HG03378 (cell line): Measurements from ENCODE around the gene CACNA2D2.
"Not testable (repeated sequence)": the region's sequence is repeated elsewhere in the genome, so short reads cannot be mapped to it uniquely, and the experiment has no call there.

Experiments
- ATAC-seq: cut with Tn5 transposase; IDR thresholded peaks from one replicate; pipeline ENCODE4 v1.9.1; 2021; ENCODE audit warnings: mild to moderate bottlenecking, moderate library complexity; ENCODE audit not compliant: unreplicated experiment

CACNA2D2 gene

DNA sequence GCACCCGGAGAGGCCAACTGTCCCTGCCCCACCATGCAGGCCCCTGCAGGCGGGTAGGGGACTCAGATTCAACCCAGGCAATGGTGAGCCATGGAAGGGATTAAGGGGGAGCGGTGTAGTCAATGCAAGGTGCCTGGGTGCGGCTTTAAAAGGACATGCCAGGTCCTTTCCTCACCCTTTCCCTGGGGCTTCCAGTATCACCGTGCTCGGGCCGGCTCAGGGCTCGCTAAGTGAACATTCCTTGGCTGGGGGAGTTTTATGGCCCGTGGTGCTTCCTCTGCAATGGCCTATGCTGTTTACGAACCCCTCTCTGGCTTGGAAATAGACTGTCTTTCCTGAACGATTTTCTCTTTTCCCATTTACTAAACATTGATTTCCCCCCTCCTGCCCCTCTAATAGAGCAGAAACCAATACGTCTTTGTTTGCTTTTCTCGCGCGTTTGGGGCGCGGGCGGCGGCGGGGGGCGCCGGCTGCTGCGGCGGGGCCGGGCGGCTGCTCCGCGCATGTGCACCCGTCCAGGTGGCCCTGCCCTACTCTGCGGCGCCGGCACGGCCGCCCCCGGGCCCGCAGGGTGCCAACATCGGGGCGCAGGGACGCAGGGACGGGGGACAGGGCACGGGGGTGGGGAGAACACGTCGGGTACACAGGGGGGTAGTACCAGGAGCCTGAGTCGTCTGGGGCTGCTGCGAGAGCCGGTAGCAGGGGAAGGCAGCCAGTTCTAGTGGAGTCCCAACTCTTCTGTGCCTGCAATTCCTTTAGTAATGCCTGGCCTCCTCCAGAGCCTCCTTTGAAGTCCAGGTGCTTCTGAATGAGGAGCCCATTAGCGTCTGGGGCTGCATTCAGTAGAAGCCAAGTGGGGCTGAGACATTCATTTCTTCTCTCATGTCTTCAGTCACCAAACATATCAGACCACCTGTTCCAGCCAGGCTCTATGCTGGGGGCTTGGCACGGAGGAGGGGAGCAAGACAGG lies 26.9 kb upstream of the CACNA2D2 start:
- ATAC-seq, result no peak

DNA sequence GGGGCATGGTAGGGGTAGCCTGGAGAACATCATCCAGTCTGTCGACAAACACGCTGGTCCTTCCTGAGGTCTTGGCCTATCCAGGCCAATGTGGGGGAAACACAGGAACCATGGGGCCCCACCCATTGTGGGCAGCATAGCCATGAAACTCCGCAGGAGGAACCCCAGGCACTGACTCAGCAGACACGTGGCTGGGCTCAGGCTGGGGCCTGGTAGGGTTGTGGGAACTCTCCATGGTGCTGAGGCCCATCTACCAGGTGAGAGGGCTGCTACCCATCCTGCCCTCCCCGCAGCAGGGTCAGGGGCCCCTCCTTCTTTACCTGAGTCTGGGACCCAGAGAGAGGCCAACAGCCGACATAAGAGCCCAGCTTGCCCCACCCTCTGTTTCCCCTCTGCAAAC lies 22.6 kb upstream of the CACNA2D2 start:
- no peak for ATAC-seq

DNA sequence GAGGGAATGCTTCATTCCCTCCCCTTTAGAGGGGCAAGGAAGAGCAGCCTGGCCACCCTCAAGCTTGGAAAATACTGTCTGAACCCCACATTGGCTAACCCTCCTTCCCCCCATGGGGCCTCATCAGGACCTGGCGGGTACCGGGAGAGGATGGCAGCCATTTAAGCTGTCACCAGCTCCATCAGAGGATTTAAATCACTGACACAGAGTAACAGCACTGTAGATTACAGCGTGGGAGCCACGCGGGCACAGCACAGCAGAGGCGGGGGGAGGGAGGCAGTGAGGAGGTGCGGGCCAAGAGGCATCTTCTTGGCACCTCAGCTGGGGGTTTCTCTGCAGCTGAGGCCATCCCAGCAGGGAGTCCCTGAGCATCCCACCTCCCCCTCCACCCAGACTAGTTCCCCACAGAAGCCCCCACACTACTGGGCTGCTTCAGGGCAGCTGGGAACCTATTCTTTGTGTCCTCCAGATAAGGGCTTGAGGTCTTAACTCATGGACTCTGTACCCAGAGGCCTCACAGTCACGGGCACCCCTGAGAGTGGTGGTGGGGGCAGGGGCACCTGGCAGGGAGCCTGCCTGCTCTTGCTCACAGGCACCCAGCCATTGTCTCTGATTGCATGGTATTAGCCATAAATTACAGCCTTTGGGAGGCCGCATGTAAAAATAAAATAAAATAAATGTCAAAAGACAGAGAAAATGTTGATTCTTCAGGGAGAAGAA lies 21.9 kb upstream of the CACNA2D2 start:
- ATAC-seq, result no peak

DNA sequence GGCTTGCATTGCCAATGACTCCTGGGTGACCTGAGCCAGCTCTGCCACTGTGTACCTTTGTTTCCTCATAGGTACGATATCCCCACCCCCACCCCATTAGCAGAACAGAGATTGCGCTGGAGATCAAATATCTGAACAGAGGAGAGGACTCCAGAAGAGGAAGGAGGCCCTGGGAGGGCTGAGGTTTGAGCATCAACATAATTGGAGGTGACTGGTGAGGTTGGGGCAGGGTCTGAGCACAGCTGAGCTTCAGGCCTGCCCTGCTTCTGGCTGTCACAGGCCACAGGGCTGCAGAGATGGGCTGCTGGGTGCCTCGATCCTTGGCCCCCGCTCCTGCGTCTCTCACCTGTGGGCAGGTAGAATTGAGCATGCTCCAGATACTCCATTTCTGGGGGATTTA lies 21.3 kb upstream of the CACNA2D2 start:
- no peak for ATAC-seq

DNA sequence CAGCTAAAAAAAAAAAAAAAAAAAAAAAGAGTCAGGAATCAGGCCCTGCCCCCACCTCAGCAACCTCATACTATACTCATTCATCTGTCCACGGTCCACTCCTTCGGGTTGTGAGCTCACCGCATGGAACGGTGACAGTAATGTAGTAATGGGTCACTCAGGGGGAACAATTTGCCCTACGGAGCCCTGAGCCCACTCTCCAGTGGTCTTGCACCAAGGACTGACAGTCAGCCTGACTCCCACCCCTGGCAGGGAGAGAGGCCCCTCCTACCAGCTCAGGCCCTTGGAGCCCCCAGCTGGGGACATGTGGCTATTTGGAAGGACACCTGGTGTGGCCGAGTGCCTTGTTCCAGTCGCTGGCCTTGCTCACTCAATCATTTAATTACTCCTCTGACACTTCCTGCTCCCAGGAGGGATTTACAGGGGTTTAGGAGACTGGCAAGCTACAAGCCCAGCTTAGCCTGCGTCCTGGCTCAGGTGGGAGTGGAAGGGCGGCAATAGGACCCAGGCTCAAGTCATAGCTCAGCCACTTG lies 19.9 kb upstream of the CACNA2D2 start:
- no peak for ATAC-seq

DNA sequence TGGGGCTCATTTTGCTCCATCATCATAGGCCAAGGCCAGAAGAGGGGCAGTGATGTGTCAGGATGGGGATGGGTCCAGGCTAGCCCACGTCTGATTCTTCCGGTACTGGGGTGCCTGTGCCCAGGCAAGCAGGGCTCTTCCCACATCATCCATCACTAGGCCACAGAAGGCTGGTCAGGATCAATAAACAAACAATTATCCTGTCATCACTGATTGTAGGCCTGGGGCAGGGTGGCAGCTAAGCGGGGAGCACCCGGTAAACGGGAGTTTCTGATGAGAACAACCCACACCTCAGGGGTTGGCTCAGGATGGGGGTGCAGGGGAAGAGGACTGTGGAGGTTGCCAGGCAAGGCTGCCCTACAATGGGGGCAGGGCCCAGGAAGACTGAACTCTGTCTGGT lies 18.1 kb upstream of the CACNA2D2 start:
- no peak for ATAC-seq

DNA sequence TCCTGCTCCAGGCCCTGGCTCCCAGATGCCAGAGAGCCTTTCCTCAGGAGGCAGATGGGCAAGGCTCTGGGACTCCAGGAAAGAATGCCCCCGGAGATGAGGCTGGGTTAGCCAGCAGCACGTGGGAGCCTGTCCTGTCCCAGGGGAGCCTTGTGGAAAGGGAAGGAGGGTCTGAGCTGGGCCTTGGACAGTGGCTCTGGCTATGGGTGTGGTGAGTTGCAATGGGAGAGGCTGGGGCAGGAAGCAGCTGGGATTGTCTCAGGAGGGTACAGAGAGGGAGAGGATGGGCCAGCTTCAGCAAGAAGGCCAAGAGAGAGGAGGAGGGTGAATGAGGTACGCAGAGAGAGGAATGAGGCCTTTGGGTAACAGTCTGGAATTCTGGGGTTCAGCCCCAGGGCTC lies 17.4 kb upstream of the CACNA2D2 start:
- no peak for ATAC-seq

DNA sequence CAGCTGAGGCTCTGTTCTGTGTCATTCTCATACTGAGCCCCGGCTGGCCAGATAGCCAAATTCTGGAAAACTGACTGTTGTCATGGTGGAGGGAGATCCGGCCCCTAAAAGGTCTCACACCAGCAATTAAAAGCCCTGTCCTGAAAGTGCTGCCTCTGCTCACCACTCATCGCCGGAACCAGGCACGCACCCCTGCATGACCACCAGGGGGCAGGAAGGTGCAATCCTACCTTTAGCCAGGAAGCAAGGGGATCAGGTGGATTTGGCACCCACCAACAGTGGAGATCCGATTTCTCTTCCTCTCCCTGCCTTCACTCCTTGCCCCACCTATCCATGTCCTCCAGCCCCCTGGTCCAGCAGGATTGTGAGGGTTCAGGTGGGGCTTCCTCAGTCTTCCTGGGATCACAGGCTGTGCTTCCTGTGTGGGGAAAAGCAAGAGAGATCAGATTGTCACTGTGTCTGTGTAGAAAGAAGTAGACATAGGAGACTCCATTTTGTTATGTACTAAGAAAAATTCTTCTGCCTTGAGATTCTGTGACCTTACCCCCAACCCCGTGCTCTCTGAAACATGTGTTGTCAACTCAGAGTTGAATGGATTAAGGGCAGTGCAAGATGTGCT lies 16.1 kb upstream of the CACNA2D2 start:
- ATAC-seq, result no peak

DNA sequence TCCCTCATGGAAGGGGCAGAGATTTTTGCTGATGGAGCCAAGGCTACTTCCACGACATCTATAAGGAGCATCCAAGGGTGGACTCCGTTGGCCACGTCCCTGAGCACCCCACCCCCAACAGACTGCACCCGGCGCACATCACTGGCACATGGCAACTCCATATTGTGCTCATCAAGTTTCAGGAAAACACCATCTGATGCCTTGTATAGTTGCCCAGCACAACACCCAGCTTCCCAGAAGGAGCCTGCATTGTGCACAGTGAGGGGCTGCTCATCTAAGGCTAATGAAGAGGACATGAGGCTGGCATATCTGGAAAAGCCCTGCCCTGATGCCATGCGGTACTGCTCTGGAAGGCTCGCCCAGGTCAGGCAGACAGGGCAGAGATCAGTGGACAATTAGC lies 15.0 kb upstream of the CACNA2D2 start:
- no peak for ATAC-seq

DNA sequence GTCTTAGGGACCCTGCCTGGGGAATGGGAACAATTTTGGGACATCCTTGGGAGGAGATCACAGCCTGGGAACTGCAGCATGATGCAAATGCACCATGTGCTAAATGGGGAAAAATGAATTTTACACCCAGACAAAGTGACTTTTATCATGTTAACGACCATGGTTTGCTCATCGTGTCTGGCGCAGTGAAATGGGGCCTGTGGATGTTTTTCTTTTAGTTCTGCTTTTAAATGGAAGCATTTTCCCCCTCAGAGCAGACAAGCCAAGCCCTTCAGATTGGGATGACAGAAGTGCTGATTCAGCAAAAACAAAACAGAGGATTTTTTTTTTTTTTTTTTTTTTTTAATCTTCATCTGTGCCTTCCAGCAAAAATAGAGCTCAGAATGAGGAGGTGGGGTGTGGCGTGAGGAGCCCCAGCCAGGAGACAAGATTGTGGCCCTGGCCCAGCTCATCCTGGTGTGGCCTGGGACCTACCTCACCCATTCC lies 14.3 kb upstream of the CACNA2D2 start:
- no peak for ATAC-seq

DNA sequence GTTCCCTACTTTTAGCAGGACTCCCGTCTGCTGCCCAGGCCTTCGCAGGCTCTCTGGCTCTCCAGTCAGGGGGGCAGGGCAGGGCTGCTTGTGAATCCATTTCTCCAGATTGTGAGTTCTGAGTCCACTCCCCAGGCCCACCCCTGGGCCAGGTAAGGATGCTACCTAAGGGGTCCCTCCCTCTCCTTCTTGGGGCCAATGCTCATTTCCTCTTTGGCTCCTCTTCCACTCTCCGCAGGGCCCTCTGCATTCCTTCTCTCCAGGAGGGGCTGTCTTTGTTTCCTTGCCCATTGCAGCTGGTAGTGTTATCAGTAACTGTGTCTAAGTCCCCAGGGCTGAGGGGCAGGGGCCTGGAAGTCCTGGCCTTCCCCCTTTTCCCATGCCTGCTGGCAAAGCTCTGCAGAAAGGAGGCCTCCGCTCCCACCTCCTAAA lies 13.0 kb upstream of the CACNA2D2 start:
- no peak for ATAC-seq

DNA sequence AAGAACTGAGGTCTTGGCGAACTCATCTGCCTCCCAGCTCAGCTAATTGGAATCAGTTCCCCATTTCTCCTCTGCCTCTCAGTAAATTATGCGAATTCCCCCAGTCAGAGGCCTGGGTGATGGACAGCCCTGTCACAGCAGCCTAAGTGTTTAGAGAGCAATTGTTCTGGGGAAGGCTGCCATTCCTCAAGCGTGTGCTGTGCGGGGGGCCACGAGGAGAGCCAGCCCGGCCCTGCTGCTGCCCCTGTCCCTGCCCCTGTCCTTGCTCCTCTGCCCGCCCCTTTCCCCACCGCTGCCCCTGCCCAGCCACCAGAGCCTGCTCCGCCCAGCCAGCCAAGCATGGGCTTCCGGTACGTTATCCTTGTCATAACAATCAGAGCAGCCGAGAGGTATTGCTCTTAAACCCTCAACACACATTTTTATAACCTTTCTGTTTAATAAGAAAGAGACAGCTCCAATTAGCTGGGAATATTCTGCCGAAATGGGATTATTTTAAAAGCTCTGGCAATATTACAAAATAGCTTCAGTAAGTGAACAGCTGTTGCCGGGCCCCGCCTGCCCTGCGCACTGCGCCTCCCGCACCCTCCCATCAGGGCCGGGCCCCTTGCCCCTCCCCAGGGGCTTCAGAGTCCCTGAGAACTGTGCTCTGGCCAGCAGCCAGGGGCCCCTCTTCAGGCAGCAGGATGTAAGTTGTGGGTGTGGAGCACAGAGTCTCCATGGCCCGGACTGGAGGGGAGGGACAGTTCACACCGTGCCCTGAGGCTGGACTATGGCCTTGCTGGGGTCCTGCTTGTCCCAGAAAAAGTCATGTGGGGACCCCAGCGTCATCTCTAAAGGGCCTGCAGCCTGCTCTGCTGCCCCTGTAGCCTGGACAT lies 12.4 kb upstream of the CACNA2D2 start:
- no peak for ATAC-seq

DNA sequence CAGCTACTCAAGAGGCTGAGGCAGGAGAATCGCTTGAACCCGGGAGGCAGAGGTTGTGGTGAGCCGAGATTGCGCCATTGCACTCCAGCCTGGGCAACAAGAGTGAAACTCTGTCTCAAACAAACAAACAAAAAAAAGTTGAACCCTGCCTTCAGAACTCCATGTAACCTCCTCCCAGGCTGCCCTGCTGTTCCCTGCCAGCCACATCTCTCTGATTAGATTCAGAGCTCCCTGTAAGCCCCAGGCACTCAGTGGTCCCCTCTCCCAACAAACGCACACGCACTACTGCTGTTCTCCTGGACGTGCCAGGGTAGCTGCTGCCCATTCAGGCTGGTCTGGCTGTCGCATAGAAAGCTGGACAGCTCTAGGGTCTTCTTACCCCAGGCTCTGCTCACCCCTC lies 9.5 kb upstream of the CACNA2D2 start:
- ATAC-seq, result not testable (repeated sequence)

DNA sequence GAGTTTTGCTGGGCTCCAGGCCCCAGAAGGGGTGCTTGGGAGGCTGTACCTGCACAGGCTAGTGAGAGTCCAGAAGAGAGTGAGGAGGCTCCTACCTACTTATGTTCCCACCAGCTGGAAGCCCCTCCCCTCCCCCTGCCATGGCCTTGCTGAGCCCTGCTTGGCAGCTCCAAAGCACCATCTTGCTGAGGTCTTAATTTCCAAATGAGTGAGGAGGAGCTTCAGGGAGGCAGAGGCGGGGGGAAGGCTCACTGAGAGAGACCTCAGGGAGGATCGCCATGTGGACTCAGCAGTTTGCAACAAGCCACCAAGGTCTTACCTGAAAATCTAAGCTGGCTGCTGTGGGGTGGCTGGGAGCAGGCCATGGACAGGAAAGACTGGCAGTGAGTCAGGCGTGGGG lies 8.7 kb upstream of the CACNA2D2 start:
- no peak for ATAC-seq

DNA sequence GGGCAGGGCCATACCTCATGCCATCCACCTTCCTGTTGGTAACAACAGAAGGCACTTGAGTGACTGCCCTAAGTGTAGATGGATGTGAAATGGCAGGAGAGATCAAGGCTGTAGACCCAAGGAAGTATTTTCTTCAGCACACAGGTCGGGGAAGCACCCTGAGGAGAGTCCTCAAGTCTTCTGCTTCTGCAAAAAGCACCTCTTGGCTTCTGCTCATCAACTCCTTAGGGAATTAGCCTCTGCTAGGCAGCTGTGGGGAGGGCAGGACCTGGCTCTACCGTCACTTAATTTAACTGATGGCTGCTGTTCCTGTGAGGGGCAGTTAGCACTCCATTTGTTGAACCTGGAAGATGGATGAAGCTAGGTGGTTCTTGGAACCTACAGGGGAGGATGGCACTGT lies 6.9 kb upstream of the CACNA2D2 start:
- no peak for ATAC-seq

DNA sequence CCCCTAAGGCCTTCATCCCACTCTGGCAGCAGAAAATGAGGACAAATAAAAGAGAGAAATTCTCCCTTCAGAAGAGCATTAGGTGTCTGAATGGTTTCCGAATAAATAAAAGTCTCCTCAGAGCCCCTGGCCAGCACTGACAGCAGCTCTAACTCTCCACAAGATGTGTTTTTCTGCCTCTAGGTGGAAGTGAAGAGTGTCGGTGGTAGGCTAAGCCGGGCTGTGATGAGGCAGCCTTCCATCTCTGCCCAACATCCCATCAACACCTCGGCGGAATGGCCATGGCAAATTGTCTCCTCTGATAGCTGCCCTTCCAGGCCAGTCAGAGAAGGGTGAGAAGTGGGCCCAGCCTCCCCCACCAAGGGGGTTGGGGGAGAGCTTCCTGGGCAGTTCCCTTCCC lies 6.3 kb upstream of the CACNA2D2 start:
- ATAC-seq, result no peak

DNA sequence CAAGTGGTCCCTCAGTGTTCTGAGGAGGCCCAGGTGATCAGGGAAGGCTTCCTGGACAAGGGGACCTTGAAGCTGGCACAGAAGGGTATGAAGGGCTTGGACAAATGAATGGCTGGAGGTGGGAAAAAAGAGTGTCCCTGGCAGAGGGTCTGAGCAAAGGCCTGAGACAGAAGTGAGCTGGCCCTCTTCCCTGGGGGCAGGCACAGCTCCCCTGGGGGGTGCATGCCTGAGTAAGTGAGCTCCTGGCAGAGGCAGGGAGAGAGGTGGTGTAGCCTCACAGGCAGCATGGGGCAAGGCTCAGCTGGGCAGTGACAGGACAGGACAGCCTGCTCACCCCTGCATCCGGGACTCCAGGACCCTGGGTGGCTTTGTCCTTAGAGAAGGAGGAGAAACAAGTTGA lies 5.4 kb upstream of the CACNA2D2 start:
- ATAC-seq, result no peak

DNA sequence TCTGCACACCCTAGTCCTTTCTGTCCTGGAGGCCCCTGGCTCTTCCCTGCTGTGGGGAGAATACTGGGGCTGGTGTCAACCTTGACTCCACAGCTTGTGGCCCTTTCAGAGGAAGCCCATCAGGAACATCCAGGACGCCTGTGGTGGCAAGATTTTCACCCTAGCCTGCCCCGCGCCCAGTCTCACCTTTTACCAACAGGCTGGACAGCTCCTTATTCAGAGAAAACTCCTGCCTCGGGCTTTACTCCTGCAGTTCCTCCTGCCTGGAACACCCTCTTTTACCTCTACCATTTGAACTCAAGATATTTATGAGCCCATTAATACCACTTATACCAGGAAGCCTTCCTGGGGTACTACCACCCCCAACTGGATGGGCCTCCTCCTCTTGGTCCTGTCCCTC lies 2.7 kb upstream of the CACNA2D2 start:
- no peak for ATAC-seq

DNA sequence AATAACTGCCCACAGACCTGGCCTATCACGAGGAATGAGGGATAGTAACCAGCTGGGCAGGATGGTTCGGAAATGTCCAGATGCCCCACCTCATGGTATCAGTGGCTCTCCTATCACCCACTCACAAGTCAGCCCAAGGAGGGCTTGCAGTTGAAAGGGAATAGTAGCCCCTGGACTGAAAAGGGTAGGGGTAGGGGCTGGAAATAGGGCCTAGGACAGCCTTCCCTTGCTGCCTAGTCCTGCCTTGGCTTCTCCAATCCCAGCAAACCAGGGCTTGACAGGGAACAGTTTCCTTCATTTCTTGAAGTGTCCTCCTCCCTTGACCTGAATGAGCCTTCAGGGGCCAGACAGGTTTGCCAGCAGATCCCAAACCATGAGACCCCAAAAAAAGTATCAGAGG lies 1.2 kb upstream of the CACNA2D2 start:
- no peak for ATAC-seq
